Neural cell (in vitro differentiated cells): ENCODE data around the gene ZNF516. TPM values are rescaled to one million over a fixed set of nuclear protein-coding genes. Genes with fewer than 3 reads are reported as not detected.

Source experiments
- H2AFZ ChIP-seq: fragments of 200-600, 300-800 bp; sonication (generic), shearing (Covaris generic); 2 replicates; pipeline ENCODE4 v1.6.0; 2014; ENCODE audit warnings: low read depth, mild to moderate bottlenecking, antibody characterized with exemption, low read length, moderate library complexity
- H3F3A ChIP-seq: fragments of 200-600 bp; shearing (Covaris generic); 2 replicates; pipeline ENCODE4 v1.6.1; 2016; ENCODE audit warnings: mild to moderate bottlenecking, moderate library complexity, mixed read lengths, antibody characterized with exemption, low read length; ENCODE audit not compliant: insufficient read depth, poor library complexity, severe bottlenecking
- H3K27ac ChIP-seq: fragments of 200-600, 300-800 bp; sonication (generic), shearing (Covaris generic); 2 replicates; pipeline ENCODE4 v1.5.1; 2014; ENCODE audit warnings: mild to moderate bottlenecking, low read length, moderate library complexity
- H3K27me3 ChIP-seq: fragments of 300-800, 200-600 bp; sonication (generic), shearing (Covaris generic); 2 replicates; pipeline ENCODE4 v1.6.0; 2014; ENCODE audit warnings: mild to moderate bottlenecking, low read depth, low read length, moderate library complexity; ENCODE audit not compliant: insufficient read depth
- H3K36me3 ChIP-seq: fragments of 300-800, 200-600 bp; sonication (generic), shearing (Covaris generic); 2 replicates; pipeline ENCODE4 v1.5.1; 2014; ENCODE audit warnings: mild to moderate bottlenecking, antibody characterized with exemption, low read length, moderate library complexity; ENCODE audit not compliant: insufficient read depth
- H3K4me2 ChIP-seq: fragments of 300-800, 200-600 bp; sonication (generic), shearing (Covaris generic); 2 replicates; pipeline ENCODE4 v1.6.0; 2014; ENCODE audit warnings: mild to moderate bottlenecking, low read length
- H3K4me3 ChIP-seq: fragments of 300-800, 200-600 bp; sonication (generic), shearing (Covaris generic); 2 replicates; pipeline ENCODE4 v1.5.1; 2014; ENCODE audit warnings: mild to moderate bottlenecking, low read length, moderate library complexity
- H3K79me2 ChIP-seq: fragments of 200-600 bp; shearing (Covaris generic); replicated peaks from 2 replicates; pipeline ENCODE4 v1.6.0; 2014; ENCODE audit warnings: mild to moderate bottlenecking, low read length, moderate library complexity; ENCODE audit not compliant: insufficient read depth
- H3K9ac ChIP-seq: fragments of 300-800, 200-600 bp; sonication (generic), shearing (Covaris generic); 2 replicates; pipeline ENCODE4 v1.6.1; 2016; ENCODE audit warnings: mild to moderate bottlenecking, low read length, mixed read lengths
- H3K9me2 ChIP-seq: fragments of 200-600 bp; shearing (Covaris generic); 2 replicates; pipeline ENCODE4 v1.6.1; 2016; ENCODE audit warnings: mild to moderate bottlenecking, low read length, mixed read lengths; ENCODE audit not compliant: insufficient read depth
- H3K9me3 ChIP-seq: fragments of 200-600, 300-800 bp; sonication (generic), shearing (Covaris generic); 2 replicates; pipeline ENCODE4 v1.6.1; 2016; ENCODE audit warnings: mild to moderate bottlenecking, mixed run types, low read length, moderate library complexity, mixed read lengths
- H4K20me1 ChIP-seq: fragments of 200-600 bp; shearing (Covaris generic); 2 replicates; pipeline ENCODE4 v1.6.1; 2016; ENCODE audit warnings: mild to moderate bottlenecking, mixed run types; ENCODE audit not compliant: insufficient read depth
- EP300 ChIP-seq: fragments of 450-650 bp; conservative IDR thresholded peaks from 2 replicates; pipeline ENCODE4 v1.6.1; 2014; ENCODE audit warnings: antibody characterized with exemption, mild to moderate bottlenecking, moderate library complexity; ENCODE audit not compliant: poor library complexity, severe bottlenecking
- EZH2 ChIP-seq: fragments of 200-600, 300-800 bp; shearing (Covaris generic), sonication (generic); IDR thresholded peaks from 2 replicates; pipeline ENCODE4 v1.6.1; 2014; ENCODE audit warnings: antibody characterized with exemption, low read length, borderline replicate concordance, mild to moderate bottlenecking; ENCODE audit not compliant: insufficient read depth, poor library complexity, severe bottlenecking
- POLR2AphosphoS5 ChIP-seq: IDR thresholded peaks from 2 replicates; pipeline ENCODE4 v1.6.1; 2012
- RAD21 ChIP-seq: fragments of 450-650 bp; conservative IDR thresholded peaks from 2 replicates; pipeline ENCODE4 v1.6.1; 2014; ENCODE audit warnings: antibody characterized with exemption, mild to moderate bottlenecking, moderate library complexity
- SMC3 ChIP-seq: fragments of 450-650 bp; conservative IDR thresholded peaks from 2 replicates; pipeline ENCODE4 v1.6.1; 2014; ENCODE audit warnings: antibody characterized with exemption, mild to moderate bottlenecking, moderate library complexity; ENCODE audit not compliant: poor library complexity
- TAF1 ChIP-seq: IDR thresholded peaks from 2 replicates; pipeline ENCODE4 v1.6.1; 2012; ENCODE audit warnings: low read depth
- polyA plus RNA-seq: library from polyadenylated mRNA; depleted of rRNA; stranded (reverse); fragments of >200 nt; gene quantifications from 2 replicates; pipeline ENCODE4 v1.2.3, GENCODE V29; 2014
- TF ChIP-seq, protein P1 (sequence below): IDR thresholded peaks from 2 replicates; pipeline ENCODE4 v1.6.1; 2012; ENCODE audit warnings: borderline replicate concordance

ZNF516 gene
- polyA plus RNA-seq, 1 donor from 2014 or later, result 11.5 TPM

DNA sequence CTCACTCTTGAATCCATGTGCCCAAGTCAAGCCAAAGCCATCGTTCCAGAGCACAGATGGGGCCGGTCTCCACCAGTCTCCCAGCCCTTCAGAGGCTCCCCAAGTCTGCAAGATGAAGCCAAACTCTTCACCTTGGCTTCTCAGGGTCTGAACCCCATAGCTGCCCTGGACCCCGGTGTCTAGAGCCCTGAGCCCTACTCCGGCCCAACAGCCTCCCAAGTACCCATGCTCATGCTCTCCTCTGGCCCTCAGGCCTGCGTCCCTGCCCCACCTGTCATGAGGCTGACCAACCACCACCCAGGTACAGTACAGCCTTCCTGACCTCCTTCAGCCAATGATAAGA lies 46.0 kb downstream of the ZNF516 start:
- Histone ChIP-seq H3K9ac (no peak overlapping the region), H3K27me3 (no peaks in the 10 kb centered on the region), H3K27ac (no peak overlapping the region), H3K9me3 (no peaks in the 10 kb centered on the region), H3K79me2 (peaks cover 88% of the 10 kb centered on the region), H3K9me2 (no peaks in the 10 kb centered on the region), H2AFZ (no peak overlapping the region), H3F3A (peaks cover 4% of the 10 kb centered on the region), H3K4me3 (no peak overlapping the region), H3K36me3 (no peaks in the 10 kb centered on the region), H4K20me1 (no peaks in the 10 kb centered on the region), H3K4me2 (no peak overlapping the region)
- TF ChIP-seq EZH2, result no peak
- no peak for TF ChIP-seq TAF1

DNA sequence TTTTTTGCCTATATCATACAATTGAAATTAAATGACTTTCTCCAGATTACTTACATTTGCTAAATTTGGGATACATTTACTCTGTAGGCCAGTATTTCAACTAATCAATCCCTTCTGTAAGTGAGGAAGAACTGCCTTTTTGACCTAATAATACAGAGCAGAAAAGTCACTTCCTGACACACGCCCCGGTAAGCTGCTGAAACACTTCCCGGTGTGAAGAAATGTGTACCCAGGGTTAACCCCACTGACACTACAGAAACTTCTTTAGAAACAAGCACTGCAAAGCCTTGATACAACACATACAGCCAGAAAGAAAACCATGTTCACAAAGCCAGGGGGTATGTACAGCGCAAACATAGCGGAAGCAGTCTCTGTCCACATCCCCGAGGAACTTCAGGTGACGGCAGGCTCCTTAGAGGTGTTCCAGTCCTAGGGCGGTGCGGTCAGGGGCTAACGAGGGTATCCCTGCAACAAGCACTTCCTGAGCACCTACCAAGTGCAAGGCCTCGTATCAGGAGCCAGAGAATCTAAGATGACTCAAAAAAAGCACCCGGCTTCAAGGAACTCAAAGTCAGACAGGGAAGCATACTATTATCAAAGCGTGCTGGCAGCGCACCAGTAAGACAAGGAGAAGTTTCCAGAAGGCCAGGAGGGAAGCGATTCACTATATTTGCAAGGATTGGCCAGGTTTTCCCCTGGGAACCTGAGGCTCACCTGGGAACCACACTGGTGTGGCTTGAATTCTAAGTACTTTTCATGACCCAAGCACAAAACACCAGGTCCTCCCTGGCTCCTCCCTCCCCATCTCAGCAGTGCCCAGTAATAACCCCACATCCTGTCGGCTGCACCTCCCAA lies 46.6 kb downstream of the ZNF516 start:
- no peak overlapping the region for H3K4me3 ChIP-seq
- H3K9me3 ChIP-seq, result no peaks in the 10 kb centered on the region
- no peaks in the 10 kb centered on the region for H3K27me3 ChIP-seq
- H3K27ac ChIP-seq, result no peak overlapping the region
- H3F3A ChIP-seq, result no peaks in the 10 kb centered on the region
- peaks cover 88% of the 10 kb centered on the region for H3K79me2 ChIP-seq
- TF ChIP-seq, protein P1, sequence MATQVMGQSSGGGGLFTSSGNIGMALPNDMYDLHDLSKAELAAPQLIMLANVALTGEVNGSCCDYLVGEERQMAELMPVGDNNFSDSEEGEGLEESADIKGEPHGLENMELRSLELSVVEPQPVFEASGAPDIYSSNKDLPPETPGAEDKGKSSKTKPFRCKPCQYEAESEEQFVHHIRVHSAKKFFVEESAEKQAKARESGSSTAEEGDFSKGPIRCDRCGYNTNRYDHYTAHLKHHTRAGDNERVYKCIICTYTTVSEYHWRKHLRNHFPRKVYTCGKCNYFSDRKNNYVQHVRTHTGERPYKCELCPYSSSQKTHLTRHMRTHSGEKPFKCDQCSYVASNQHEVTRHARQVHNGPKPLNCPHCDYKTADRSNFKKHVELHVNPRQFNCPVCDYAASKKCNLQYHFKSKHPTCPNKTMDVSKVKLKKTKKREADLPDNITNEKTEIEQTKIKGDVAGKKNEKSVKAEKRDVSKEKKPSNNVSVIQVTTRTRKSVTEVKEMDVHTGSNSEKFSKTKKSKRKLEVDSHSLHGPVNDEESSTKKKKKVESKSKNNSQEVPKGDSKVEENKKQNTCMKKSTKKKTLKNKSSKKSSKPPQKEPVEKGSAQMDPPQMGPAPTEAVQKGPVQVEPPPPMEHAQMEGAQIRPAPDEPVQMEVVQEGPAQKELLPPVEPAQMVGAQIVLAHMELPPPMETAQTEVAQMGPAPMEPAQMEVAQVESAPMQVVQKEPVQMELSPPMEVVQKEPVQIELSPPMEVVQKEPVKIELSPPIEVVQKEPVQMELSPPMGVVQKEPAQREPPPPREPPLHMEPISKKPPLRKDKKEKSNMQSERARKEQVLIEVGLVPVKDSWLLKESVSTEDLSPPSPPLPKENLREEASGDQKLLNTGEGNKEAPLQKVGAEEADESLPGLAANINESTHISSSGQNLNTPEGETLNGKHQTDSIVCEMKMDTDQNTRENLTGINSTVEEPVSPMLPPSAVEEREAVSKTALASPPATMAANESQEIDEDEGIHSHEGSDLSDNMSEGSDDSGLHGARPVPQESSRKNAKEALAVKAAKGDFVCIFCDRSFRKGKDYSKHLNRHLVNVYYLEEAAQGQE, result no peak
- TF ChIP-seq EZH2, result no peak
- no peak for TF ChIP-seq EP300
- TF ChIP-seq POLR2AphosphoS5, result no peak
- TF ChIP-seq SMC3, result no peak
- TF ChIP-seq RAD21, result no peak
- H3K4me2 ChIP-seq, result no peak overlapping the region
- no peak overlapping the region for H2AFZ ChIP-seq
- H3K9ac ChIP-seq, result no peak overlapping the region
- no peaks in the 10 kb centered on the region for H3K36me3 ChIP-seq
- H3K9me2 ChIP-seq, result no peaks in the 10 kb centered on the region
- no peaks in the 10 kb centered on the region for H4K20me1 ChIP-seq

DNA sequence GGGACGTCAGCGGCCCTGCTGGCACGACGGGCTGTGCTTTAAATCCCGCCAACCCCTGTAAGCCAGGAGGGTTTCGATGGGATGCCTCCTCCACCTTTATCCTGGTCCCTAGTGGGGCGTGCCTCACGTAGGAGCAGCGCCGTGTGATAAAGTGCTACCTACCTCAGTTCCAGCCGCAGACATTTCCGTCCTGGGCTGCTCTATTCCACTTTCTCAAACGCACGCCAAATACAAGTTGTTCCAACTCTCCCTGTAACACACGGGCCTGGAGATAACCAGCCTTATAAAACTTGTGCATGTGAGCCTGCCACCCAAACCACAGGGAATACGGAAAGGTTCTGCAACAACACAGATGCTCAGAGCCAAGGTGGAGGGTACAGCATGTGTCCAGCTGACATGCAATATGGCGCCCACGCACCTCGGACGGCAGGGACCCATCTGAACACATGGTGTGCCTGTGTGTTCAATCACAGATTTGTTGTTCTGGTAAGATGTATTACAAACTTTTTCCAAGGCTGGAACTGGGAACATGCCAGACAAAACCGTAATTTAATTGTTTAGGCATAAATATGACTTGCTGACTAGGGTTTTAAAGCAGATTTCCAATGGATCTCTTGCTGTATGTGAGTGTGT lies 47.7 kb downstream of the ZNF516 start:
- Histone ChIP-seq H4K20me1 (no peaks in the 10 kb centered on the region), H3K27ac (no peak overlapping the region), H2AFZ (no peak overlapping the region), H3K4me3 (no peak overlapping the region), H3K9me2 (no peaks in the 10 kb centered on the region), H3F3A (no peaks in the 10 kb centered on the region), H3K4me2 (no peak overlapping the region), H3K79me2 (peaks cover 84% of the 10 kb centered on the region), H3K36me3 (no peaks in the 10 kb centered on the region), H3K9me3 (no peaks in the 10 kb centered on the region), H3K27me3 (no peaks in the 10 kb centered on the region), H3K9ac (no peak overlapping the region)
- TF ChIP-seq TAF1, result no peak
- no peak for TF ChIP-seq RAD21
- no peak for TF ChIP-seq EP300
- no peak for TF ChIP-seq POLR2AphosphoS5
- no peak for TF ChIP-seq EZH2
